ENCODE results near the gene C4orf17.

GRCh38 chr4:99587309-99587708, 76.5 kb downstream of the C4orf17 start:
- no peak for TF ChIP-seq EZH2phosphoT487 (IDR thresholded peaks at IDR 0.05; ENCODE audit: borderline replicate concordance, low read depth, low read length)
- no peak for TF ChIP-seq CTCF (conservative IDR thresholded peaks at IDR 0.05; ENCODE audit: low read length)
